NCI-H1417 (cell line): Measurements from ENCODE around the gene SPAM1.
A peak's percentile ranks its signal among the peaks of the same experiment; 100 is the strongest.
"Not testable (repeated sequence)": the region's sequence is repeated elsewhere in the genome, so short reads cannot be mapped to it uniquely, and the experiment has no call there.

ENCODE experiments used
- DNase-seq, 3 experiments: peaks; one replicate each; lab custom pipeline; 2025; lab: John Stamatoyannopoulos, UW

Gene SPAM1, protein sequence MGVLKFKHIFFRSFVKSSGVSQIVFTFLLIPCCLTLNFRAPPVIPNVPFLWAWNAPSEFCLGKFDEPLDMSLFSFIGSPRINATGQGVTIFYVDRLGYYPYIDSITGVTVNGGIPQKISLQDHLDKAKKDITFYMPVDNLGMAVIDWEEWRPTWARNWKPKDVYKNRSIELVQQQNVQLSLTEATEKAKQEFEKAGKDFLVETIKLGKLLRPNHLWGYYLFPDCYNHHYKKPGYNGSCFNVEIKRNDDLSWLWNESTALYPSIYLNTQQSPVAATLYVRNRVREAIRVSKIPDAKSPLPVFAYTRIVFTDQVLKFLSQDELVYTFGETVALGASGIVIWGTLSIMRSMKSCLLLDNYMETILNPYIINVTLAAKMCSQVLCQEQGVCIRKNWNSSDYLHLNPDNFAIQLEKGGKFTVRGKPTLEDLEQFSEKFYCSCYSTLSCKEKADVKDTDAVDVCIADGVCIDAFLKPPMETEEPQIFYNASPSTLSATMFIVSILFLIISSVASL

DNA sequence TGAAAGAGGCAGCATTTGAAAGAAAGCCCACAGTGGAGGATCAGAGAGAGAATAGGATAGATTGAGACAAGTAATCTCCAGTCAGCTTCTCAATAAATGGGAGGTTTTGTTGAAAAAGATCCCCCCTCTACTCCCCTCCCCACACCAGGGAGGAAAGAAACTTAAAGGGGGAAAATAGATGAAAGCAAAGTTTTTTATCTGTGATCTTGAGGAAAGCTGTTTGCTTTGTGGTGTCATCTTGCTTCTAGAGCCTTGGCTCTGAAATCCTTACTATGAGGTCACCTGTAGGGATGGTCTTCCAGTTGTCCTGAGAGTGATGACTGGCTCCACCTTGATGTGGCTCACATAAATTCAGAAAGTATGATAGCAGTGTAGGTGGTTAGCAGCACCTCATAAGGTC lies at the start of gene SPAM1:
SPAM1 (plus strand) TSS at position 301 of the 400 bp plus-strand sequence. CDS start 28,330 bp downstream, outside the sequence.
- DNase-seq, result no peak

DNA sequence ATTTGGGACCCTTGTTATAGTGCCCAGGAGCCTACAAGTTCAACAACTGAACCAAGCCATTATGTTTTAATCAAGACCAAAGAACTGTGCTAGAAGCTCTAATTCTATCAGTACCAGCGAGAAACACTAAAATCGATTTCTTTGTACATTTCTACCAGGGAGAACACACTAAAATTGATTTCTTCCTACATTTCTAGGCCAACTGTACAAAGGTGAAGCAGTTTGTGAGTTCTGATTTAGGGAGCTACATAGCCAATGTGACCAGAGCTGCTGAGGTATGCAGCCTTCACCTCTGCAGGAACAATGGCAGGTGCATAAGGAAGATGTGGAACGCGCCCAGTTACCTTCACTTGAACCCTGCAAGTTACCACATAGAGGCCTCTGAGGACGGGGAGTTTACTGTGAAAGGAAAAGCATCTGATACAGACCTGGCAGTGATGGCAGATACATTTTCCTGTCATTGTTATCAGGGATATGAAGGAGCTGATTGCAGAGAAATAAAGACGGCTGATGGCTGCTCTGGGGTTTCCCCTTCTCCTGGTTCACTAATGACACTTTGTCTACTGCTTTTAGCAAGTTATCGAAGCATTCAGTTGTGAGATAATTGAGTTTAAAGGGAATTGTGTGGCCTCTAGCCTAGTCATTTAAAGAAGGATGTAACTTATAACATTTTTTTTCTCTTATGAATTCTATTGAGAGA lies 48.3 kb upstream of the SPAM1 start:
- DNase-seq, result no peak

DNA sequence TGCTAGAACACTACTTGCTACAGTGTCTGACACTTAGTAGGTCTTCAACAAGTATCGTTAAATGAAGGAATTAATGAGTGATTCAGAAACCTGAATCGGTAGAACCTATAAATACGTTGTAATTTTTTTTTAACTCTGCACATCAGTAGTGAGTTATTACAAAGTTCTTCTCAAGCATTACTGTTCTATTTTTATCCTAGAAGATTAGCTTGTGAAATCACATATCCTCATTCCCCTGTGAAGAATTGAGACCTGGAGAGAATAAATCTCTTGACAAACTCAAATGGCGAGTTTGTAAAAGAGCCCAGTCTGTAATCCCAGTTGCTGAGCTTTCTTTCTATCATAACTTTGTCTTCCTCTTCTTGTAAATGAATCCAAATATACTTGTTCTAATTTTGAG lies 45.4 kb upstream of the SPAM1 start:
- DNase-seq, result no peak

DNA sequence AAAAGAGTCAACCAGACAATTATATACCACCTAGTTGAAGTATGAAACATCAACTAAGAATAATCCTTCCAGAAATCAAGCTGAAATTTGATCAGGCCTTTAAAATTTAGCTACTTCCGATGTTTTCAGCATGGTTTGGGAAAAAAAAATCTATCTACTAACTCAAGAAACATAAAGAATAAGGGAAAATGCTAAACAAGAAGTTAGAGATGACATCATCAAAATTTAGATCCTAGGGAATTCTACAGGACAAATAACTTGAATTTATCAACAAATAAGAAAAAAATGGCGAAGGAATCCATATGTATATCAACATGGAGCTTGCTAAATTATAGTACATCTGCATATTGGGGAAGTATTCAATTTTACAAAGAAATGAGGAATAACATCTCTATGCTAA lies 43.7 kb upstream of the SPAM1 start:
- no peak for DNase-seq

DNA sequence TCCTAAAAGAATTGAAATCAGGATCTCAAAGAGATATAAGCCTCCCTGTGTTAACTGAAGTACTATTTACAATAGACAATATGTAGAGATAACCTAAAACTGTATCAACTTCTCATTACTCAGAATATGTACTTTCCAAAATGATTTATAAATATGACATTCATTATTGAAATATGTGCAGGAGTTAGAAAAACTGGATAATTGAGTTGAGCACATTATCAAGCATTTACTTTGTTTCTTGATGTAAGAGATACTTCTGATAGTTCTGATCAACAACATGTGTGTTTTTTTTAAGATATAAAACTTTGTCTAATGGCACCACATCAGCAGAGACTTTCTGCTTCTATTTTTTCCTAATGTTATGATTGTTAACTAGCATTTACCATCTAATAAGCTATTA lies 41.9 kb upstream of the SPAM1 start:
- DNase-seq, result no peak

DNA sequence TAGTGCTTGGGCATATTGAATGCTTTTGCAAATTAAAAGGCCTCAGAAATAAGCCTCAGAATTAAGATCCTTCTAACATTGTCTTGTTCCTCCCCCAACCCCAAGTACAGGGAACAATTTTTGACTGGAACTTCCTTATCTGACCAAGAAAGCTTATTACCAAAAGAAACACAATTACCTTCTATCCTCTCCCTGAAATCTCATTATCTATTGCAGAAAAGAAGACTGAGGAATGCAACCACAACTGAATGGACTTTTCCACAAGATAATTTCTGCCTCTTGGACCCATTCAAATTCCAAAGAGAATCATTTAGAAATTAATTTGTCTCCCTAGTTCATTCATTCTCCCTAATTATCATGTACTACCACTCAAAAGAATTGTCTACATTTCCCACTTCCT lies 36.8 kb upstream of the SPAM1 start:
- no peak for DNase-seq

DNA sequence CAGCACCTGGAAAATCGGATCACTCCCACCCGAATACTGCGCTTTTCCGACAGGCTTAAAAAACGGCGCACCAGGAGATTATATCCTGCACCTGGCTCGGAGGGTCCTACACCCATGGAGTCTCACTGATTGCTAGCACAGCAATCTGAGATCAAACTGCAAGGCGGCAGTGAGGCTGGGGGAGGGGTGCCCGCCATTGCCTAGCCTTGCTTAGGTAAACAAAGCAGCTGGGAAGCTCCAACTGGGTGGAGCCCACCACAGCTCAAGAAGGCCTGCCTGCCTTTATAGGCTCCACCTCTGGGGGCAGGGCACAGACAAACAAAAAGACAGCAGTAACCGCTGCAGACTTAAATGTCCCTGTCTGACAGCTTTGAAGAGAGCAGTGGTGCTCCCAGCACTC lies 30.3 kb upstream of the SPAM1 start:
- not testable (repeated sequence) for DNase-seq

DNA sequence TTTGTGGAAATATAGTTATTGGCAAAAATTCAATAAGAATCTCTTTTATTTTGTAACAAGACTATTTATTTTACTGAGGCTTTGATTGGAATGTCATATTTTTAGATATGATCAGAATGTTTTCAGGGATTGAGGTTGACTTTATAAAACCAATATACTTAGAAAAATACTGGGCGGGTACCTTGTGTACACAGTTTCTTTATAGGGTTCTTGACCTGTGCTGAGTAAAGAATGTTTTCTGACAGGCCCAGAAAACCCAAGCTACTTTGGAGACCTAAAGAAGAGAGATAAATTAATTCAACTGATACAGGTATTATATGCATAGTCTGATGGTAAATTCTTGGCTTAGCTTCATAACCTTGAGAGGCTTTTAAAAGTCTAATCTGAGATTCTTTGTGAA lies 23.9 kb upstream of the SPAM1 start:
- DNase-seq, result no peak

DNA sequence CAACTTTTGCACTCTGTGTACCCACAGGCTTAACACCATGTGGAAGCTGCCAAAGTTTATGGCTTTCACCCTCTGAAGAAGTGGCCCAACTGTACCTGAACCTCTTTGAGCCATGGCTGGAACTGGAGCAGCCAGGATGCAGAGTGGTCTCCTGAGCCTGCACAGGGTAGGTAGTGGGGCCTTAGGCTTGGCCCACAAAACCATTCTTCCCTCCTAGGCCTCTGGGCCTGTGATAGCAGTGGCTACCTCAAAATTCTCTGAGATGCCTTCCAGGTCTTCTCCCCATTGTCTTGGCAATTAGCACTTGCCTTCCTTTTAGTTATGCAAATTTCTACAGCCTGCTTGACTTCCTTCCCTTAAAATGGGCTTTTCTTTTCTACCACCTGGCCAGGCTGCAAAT lies 19.3 kb upstream of the SPAM1 start:
- DNase-seq, result no peak

DNA sequence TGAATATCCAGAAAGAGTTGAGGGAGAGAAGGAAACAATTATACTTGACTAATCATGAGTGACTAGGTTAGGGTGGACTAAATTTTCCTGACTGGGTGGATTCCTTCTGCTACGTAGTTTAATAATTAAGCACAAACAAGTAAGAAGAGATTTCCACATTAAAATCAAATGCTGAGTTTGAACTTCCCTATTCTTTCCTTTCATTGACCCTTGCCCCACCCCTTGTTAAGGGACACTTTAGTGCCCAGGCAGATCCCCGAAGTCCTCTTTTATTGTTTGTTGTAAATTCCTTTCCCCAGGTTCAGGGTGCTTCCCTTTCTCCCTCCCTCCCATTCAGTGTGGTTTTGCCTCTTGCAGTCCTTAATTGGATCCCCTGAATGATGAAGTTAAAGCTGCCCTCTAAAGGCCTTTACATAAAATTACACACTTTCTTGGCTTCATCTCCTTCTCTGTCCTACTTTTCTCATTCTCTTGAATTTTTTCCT lies 8.8 kb upstream of the SPAM1 start:
- peak in 2 of 3 experiments; percentile 7 to 59 for DNase-seq

DNA sequence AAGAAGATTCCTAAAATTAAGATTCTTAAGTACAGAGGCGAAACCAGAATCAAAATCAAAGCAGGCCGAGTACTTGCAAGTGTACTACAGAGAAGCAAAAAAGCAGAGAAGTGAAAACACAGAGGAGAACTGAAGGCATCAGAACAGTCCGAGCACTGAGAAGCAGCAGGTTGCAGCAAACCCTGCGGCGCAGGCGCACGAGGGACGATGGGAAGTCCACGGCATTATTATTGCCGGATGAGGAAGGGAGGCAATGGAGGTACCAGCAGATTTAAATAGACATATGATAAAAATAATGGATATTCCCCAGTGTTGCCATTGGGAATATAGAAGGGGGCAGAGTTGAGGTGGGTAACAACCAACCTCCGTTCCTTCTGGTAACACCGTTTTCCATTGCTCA lies 7.2 kb upstream of the SPAM1 start:
- no peak for DNase-seq

DNA sequence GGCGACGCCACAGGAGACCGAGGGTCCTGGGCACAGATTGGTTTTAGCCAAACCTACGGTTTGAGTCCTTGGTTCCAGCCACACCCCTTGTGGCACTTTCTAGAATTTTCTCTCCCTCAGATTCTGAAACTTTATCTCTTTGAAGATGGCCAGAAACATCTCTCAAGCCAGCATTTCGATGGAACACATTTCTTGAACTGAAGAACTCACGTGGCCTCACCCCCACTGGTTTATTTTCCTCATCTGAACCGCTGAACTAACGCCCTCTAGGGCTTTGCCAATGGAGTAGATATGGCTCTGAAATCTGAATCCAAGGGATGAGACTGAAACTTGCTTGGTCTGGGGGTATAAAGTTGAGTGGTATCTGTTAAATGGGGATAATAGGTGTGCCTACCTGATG lies 6.7 kb upstream of the SPAM1 start:
- no peak for DNase-seq

DNA sequence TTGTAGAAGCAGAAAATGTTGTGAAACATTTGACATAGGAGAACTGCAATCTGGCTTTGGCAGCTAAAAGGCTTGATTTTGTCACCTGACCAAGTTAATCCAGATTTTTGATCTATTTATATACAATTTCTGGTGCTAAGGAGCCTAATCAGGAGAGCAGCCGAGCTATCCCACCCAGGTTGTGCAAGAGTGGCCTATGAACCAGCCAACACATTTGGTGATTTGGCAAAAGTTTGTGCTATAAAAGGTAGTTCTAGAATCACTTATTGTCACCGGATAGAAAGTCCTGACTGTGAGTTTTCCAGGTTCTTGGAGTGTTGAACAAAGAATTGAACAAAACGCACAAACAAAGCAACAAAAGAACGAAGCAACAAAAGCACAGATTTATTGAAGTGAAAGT lies 1.4 kb upstream of the SPAM1 start:
- DNase-seq, result no peak

DNA sequence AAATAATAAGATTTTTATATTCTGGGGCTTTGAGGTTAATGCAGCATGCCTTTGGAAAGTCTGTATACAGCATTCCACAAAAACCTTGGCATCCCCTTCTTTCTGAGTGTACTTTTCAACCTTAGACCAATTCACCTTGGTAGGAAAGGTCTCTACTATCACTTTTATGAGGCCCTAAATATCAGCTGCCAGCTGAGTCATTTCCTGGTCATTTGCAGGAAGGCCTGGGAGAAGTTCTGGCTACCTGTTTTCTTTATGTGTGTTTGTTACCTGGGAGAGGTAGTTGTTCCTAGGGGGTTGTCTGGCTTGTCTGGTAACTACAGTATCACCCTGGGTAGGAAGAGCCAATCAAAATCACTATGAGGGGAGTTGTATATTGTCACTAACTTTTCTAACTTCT lies 4.1 kb downstream of the SPAM1 start:
- peak in 1 of 3 experiments; percentile 8 for DNase-seq

DNA sequence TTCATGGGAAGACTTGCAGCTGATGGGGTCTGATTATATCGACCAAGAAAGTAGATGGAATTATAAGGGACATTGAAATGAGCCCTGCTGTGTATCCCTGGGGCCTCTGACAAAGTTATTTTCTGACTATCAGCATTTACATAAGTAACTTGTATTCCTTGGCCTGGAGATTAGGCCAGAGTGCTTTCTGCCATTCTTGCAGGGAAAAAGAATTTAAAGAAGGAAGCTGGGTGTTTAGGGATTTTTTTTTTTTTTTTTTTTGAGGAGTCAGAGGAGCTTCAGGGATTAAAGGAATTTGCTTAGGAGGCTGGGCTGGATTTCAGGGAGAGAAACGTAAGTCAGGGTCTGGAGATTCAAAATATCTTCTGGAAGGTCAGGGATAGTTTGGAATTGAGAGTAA lies 4.6 kb downstream of the SPAM1 start:
- DNase-seq, result no peak

DNA sequence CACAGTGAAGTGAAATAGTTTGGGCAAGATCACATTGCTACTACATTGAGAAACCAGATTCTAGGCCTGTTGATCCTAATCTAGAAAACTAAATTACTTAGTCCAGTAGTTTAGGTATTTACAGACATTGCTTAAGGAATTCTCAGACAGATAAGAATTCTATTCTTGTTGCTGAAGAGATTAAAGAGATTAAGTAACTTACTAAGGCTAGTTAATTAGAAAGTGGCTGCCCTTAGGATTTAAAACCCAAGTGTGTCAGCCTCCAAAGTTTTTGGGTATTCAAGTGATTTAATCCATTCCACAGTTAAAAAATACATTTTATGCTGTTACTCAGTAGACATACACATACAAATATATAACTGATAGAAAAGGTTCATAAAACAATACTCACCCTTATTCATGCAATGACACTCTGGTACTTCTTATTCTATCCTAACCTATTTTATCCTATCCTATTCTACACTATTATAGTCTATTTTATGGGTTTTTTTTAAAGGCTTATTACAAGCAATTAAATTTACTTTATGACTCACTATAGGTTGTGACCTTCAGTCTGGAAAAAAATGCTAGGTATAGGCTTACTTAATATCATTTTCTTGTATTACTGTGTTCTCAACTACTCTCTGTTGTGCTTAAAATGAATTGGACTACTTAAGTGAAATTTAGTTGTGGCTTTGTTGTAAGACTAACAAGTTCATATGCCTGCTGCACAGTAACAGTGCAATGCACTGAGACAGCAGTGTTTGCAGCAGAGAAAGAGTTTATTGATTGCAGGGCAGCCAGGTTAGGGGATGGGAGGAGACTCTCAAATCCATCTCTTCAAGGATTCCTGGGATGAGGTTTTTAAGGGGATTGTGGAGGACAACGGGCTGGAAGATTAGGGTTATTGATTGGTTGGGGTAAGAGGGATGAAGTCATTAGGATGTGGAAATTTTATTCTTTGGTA lies 10.7 kb downstream of the SPAM1 start:
- DNase-seq, result no peak

DNA sequence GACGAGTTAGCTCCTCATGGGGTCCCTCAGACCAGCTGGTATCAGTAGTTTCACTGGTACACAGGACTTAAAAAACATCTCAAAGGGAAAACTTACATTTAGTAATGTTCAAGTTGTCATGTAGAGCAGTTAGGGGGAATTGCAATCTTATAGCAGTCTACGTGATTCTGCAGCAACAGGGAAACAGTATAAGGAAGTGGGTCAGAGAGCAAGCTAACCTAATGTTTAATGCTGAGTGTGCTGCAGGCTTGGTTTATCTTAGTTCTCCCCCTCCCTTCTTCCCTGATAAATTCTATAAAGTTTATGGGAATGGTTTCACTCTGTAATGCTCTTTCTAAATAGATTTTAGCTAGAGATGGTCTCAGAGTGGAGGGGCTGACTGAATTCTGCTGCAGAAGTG lies 11.3 kb downstream of the SPAM1 start:
- no peak for DNase-seq

DNA sequence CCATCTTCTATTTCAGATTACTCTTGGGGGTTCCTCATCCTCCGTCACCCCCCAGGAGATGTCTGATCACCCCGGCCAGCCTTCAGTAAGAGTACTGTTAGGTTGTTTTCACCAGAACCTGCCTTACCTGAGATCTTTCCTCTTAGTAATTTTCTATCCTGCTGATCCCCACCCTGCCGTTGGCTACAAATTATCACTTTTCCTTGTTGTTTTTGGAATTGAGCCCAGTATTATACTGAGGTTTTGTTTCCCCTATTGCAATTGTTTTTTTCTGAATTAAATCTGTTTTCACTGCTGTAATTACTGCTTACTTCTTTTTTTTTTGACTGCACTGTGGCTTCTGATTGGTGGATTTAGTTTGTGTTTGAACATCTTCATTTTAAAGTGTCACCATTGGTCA lies 14.7 kb downstream of the SPAM1 start:
- DNase-seq, result peak in 1 of 3 experiments; percentile 33

DNA sequence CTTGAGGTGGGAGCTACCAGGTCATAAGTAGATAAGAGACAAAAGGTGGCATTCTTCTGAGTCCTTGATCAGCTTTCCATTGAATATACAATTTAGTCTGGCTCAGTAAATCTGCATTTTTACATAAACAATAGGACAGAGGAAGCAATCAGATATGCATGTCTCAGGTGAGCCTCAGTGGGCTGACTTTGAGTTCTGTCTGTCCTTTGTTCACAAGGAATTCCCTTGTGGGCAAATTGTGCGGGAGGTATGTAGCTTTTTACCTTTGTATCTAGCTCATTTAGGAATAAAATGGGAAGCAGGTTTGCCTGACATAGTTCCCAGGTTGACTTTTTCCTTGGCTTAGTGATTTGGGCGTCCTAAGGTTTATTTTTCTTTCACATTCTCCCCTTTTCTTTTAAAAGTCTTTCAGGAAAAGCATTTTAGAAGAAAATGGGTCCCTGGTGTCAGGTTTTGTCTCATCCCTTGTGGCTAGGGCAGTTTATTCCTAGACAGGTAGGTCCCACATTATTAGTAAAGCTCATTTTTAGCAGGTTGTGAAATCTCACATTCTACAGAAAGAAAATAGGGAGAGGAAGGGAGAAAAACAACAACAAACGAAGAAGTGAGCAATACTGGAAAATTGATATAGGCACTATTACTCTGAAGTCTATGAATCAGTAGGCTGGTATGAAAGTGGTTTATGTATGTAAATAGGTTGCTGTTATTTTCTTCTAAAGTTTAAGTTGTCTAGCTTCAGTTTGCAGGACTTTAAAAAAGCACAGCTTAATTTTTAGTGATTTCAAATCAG lies 16.5 kb downstream of the SPAM1 start:
- DNase-seq, result no peak

DNA sequence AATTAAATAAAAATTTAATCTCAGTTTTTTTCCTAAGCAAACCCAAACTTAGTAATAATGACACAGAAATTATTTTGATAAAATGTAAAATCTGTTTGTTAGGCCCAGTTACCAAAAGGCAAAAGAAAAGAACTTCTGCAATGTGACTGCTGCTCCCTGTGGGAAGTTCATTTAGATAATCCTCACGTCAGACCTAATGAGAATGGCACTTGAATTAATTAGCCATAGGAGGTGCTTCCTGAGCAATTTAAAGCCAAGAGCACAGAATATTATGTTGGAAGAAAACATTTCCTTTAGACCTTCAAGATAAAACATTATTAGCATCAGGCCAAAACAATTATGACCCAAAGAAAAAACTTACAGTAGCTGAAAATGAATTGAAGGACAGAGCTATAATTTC lies 19.4 kb downstream of the SPAM1 start:
- DNase-seq, result peak in 1 of 3 experiments; percentile 49

DNA sequence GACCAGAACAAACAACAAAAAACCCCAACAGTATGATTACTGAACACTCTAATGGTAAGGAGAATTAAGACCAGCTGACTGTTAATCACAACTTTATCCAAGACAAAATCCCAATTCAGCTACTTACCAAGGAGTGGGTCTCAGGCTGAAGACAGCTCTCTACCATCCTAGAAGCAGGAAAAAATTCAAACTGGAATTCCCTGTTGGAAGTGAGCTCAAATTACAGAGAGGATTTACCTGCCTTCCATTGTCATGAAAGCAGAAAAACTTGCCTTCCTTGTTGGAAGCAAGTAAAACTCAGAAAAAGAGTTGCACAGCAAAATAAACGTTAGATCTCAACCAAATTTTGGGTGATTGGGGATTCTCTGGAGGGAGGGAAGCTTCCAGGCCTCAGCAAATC lies 20.9 kb downstream of the SPAM1 start:
- no peak for DNase-seq
